GM19397 (cell line): Measurements from ENCODE around the gene HOXA7.

Source experiments
- ATAC-seq: cut with Tn5 transposase; IDR thresholded peaks from one replicate; pipeline ENCODE4 v1.9.1; 2021; ENCODE audit warnings: mild to moderate bottlenecking, moderate library complexity; ENCODE audit not compliant: unreplicated experiment

HOXA7 gene

DNA sequence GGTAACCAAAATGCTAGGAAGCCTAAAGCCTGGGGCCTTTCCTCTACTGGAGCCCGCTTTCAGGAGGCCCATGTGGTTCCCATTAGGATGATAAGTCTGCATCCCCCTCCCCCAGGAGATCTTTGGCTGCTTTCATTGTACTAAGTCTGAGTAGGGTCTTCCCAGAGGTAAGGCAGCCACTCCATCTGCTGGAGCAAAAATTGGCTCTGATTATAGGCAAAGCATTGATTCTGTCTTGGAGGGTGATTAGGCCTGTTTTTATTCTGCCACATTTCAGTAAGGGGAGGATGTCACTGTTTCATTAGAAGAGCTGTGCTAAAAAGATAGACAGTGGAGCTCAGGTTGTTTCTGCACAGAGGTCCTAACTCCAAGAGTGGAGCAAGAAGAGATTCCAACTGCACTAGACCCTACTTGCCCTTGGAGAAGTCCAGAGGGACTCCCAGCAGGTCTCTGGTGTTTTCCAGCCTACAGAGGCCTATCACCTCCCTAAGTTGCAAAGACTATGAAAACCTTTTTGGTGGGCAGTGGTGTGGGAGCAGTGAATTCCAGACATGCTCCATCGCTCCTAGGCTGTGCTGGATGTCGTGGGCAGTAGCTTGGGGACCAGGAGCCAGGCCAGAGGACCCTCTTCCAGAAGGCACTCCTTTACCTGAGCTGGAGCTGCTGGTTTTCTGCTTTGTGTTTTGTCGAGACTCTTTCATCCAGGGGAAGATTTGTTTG lies 46.8 kb downstream of the HOXA7 start:
- ATAC-seq = no peak

GRCh38 chr7:27108390-27109127 lies 47.9 kb downstream of the HOXA7 start:
- no peak for ATAC-seq

DNA sequence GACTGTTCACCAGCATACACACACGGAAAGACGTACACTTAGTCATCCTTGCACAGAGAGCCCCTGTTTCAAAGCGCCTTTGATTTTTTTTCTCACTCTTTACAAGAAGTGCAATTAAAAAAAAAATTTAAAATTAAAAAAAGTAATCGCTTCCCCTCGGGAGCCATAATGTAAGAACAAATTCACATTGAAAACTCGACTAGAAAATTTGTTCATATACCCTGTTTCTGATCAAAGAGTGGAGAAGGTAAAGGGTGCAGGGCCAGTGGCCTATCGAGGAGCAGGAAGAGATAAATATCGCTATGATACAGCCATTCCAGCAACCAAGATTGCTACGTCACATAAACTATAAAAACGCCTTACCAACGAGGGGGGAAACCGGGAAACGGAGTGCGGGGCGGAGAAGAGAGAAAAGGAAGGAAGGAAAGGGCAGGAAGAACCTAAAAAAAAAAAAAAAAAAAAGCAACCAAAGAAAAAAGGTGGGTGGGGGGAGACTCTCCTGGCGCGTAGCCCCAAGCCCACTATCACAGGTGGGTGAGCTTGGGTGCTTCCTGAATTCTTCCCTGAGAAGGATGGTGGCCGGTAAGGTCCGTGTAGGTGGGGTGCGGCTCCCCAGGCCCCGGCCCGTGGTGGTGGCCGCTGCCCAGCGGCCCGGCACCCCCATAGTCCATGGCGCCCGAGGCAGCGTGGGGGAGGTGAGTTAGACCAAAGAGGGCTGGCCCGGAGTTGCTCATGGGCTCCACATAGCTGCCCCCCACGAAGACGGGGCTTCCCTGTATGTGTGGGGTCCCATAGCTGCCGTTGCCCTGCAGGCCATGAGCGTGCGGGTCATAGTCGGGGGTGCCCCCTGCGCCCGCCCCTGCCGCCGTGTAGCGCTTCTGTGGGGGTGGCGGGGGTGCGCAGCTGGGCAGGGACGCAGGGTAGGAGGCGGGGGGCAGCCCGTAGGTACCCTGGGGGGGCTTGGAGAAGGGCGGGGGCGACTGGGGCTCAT lies 48.8 kb downstream of the HOXA7 start:
- no peak for ATAC-seq

- no peak for ATAC-seq
Observed at GRCh38 chr7:27106901-27107240, 49.6 kb downstream of the HOXA7 start.

DNA sequence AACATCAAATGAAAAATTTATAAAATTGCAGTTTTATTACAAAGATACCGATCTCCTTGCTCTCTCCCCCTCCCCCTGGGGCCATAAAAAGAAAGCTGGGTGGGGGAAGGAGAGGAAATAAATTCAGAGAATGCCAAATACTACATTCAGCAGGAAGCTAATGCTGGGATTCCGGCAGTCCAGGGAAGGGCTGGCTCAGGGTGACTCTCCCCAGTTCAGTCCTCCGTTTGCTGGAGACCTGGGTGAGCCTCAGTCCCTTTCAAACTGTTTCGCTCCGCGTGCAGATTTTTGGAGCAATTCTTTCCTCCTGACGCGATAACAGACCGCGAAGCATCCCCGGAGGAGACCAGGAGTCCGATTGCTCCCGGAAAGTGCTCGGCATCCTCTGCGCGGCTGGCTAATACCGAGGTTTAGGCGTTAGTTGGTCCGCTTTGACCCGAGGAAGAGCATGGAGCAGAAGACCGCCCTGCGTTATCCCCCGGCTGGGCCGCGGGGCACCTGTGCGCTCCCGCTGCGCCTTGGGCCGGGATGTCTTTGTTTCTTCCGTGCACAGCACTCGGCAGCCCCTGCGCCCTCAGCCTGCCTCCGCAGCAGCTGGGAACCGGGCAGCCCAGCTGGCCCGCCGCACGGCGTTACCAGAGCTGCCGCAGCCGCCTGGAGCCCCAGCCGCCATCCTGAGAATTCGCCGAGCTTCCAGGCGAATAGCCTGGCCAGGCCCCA lies 50.1 kb downstream of the HOXA7 start:
- ATAC-seq = no peak

DNA sequence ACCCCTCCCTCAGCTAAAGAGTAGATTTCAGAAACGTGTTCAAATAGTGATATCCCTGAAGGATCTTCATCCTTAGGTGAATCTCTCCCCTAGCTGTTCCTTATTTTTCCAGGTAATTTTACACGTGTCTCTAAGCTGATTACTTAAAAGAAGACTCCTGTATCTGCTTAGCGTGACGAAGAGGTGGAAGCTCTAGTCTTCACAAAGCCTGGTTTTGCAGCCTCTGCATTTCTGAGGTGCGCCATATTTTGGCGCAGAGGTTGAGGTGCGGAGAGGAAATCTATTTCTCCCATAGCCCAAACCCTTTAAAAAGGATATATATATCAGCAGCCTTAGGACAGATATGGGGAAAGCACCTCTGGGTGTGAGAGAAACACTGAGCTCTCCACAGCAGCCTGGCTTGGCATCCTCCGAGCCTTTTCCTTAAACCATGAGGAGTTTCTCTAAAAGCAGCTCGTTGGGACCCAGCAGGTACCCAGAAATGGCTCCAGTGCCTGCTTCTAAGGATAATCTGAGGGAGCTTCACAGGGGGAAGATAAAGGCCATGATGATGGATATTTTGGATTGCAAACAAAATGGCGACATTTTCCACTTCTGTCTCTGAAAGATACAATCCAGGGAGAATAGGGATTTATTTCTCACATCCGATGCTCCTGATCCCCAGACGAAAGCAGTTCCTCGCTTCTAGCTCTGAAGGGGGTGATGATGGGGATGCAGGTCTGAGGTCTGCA lies 51.0 kb downstream of the HOXA7 start:
- no peak for ATAC-seq

DNA sequence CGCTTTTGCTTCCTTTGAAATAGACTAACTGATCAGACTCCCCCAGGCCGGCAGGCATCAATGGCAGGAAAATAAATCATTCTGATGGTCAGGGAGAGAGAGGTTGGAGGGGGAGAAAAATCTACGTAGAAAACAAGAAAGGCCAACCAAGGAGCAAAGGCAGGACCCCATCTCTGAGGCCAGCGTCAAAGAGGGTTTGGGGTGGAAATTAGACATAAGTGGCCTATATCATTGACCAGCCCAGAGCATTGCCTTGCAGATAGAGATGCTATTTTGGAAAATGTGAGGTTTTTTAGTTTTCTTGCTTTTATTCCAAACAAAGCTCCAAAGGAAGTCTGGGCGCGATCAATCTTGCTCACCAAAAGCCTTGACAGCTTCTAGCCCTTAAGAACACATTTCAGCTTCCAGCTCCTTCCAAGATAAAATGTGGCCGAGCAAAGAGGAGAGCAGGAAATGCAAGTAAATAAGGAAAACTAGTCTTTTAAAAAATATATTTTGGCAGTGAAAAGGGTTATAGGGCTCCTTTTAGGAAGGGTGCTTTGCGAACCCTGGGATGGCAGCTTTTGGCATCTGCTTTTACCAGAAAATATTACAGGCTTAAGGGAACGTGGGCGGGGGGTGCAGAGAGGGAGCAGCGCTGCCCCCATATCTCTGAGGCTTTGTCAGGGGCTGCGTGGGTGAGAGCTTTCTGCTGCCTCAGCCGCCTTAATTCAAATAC lies 52.0 kb downstream of the HOXA7 start:
- ATAC-seq = no peak
